ENCODE measurements around the gene TES. TPM values are rescaled to one million over a fixed set of nuclear protein-coding genes. Genes with fewer than 3 reads are reported as not detected.

Gene TES
- total RNA-seq, 1 experiment from 2014 or later, result 120 TPM

DNA sequence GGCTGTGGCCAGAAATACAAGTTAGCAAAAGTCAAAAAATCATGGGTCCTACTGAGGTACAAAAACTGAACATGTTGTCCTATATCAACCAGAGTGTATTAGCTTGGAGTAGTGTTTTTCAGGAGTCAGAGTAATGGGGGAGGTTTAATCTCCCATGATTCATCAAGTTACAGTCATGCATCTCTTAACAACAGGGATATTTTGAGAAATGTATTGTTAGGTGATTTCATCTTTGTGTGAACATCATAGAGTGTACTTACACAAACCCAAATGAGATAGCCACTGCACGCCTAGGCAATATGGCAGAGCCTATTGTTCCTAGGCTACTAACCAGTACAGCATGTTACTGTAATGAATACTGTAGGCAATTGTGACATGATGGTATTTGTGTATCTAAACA is 14.9 kb upstream of the TES start:
- TF ChIP-seq EZH2 (IDR thresholded peaks at IDR 0.05; ENCODE audit: low read length, unreplicated experiment) (no peak), EZH2phosphoT487 (IDR thresholded peaks at IDR 0.05; ENCODE audit: borderline replicate concordance, low read length) (no peak)
- TF ChIP-seq, protein P1, sequence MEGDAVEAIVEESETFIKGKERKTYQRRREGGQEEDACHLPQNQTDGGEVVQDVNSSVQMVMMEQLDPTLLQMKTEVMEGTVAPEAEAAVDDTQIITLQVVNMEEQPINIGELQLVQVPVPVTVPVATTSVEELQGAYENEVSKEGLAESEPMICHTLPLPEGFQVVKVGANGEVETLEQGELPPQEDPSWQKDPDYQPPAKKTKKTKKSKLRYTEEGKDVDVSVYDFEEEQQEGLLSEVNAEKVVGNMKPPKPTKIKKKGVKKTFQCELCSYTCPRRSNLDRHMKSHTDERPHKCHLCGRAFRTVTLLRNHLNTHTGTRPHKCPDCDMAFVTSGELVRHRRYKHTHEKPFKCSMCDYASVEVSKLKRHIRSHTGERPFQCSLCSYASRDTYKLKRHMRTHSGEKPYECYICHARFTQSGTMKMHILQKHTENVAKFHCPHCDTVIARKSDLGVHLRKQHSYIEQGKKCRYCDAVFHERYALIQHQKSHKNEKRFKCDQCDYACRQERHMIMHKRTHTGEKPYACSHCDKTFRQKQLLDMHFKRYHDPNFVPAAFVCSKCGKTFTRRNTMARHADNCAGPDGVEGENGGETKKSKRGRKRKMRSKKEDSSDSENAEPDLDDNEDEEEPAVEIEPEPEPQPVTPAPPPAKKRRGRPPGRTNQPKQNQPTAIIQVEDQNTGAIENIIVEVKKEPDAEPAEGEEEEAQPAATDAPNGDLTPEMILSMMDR (conservative IDR thresholded peaks at IDR 0.05; ENCODE audit: low read depth, low read length), result no peak
- H3K27ac ChIP-seq (ENCODE audit: low read length), result no peak overlapping the region
- H4K20me1 ChIP-seq (ENCODE audit: low read length), result no peaks in the 10 kb centered on the region
- no peak for ATAC-seq
- H3K9me2 ChIP-seq (replicated peaks; ENCODE audit: low read length), result no peaks in the 10 kb centered on the region
- H3K79me2 ChIP-seq (ENCODE audit: low read length), result no peaks in the 10 kb centered on the region
- H3K9ac ChIP-seq (ENCODE audit: low read length), result no peak overlapping the region
- H3F3A ChIP-seq (ENCODE audit: low read length, unreplicated experiment), result no peaks in the 10 kb centered on the region
- no peaks in the 10 kb centered on the region for H3K9me3 ChIP-seq (ENCODE audit: low read length)
- ChIA-PET POLR2A (ENCODE audit: unreplicated experiment) (no interaction called here), CTCF (interaction anchor here (0.6 to 1.0 kb wide), 2 partner anchors 15 to 47 kb away, joined by 3 read pairs; no protein-coding TSS in a partner anchor)
- H3K4me1 ChIP-seq (ENCODE audit: insufficient read depth, low read length), result no peaks in the 10 kb centered on the region
- no peak for DNase-seq
- no TSS peak for BruUV-seq (replicated peaks)
- no peaks in the 10 kb centered on the region for H3K36me3 ChIP-seq (ENCODE audit: low read depth, low read length)
- intact Hi-C loops (cut with micrococcal nuclease), result no loop called here
- H3K27me3 ChIP-seq (ENCODE audit: low read length), result no peaks in the 10 kb centered on the region
- no peak overlapping the region for H3K4me3 ChIP-seq (ENCODE audit: low read length)
- H2AFZ ChIP-seq (ENCODE audit: low read length), result no peak overlapping the region
- no peak overlapping the region for H3K4me2 ChIP-seq (ENCODE audit: low read length)

DNA sequence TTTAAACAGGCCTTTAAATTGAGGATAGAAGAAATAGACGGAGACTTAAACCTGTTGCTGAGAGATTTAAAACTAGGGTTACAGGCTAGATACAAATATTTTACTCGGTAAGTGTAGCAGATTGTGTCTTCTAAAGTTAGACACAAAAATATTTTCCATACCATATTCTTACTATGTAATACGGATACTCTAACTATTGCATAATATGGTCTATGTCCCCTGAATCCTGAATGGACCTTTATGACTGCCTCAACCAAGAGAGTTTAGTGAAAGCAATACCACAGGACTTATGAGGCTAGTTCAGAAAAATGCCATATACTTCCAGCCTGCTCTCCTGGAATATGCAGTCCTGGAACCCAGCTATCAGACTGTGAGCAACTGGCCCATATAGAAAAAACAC is 13.4 kb upstream of the TES start:
- Histone ChIP-seq H3K4me2 (ENCODE audit: low read length) (no peak overlapping the region), H3K9me3 (ENCODE audit: low read length) (no peaks in the 10 kb centered on the region), H3K79me2 (ENCODE audit: low read length) (no peaks in the 10 kb centered on the region), H3K36me3 (ENCODE audit: low read depth, low read length) (no peaks in the 10 kb centered on the region), H4K20me1 (ENCODE audit: low read length) (no peaks in the 10 kb centered on the region), H3K27ac (ENCODE audit: low read length) (no peak overlapping the region), H3K4me3 (ENCODE audit: low read length) (no peak overlapping the region), H3F3A (ENCODE audit: low read length, unreplicated experiment) (no peaks in the 10 kb centered on the region), H3K9me2 (replicated peaks; ENCODE audit: low read length) (no peaks in the 10 kb centered on the region), H3K27me3 (ENCODE audit: low read length) (no peaks in the 10 kb centered on the region), H3K9ac (ENCODE audit: low read length) (no peak overlapping the region), H2AFZ (ENCODE audit: low read length) (no peak overlapping the region), H3K4me1 (ENCODE audit: insufficient read depth, low read length) (no peaks in the 10 kb centered on the region)
- no peak for ATAC-seq
- CTCF ChIA-PET, result no interaction called here
- no TSS peak for BruUV-seq (replicated peaks)
- intact Hi-C loops (cut with micrococcal nuclease), result no loop called here
- DNase-seq, result no peak
- POLR2A ChIA-PET (ENCODE audit: unreplicated experiment), result interaction anchor here (0.6 kb wide), 1 partner anchor 20 kb away, joined by 3 read pairs; no protein-coding TSS in a partner anchor
- no peak for TF ChIP-seq EZH2phosphoT487 (IDR thresholded peaks at IDR 0.05; ENCODE audit: borderline replicate concordance, low read length)
- TF ChIP-seq, protein P1 (conservative IDR thresholded peaks at IDR 0.05; ENCODE audit: low read depth, low read length), result no peak
- TF ChIP-seq EZH2 (IDR thresholded peaks at IDR 0.05; ENCODE audit: low read length, unreplicated experiment), result no peak

DNA sequence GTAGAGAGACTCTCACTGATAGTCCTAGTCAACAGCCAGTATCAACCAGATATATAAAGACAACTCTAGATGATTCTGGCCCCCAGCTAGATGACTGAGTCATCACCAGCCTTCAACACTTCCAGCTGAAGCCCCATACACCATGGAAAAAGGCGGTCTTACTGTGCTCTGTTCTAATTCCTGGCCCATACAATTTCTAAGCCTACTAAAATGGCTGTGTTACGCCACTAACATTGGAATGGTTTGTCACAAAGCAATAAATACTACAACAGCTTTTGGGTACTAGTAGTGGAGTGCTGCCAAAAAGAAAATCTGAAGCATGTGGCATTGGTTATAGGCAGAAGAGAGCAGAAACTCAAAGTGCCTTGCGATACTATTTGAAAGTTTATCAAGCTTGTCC is 13.0 kb upstream of the TES start:
- no peaks in the 10 kb centered on the region for H3K4me1 ChIP-seq (ENCODE audit: insufficient read depth, low read length)
- no peak overlapping the region for H3K4me3 ChIP-seq (ENCODE audit: low read length)
- intact Hi-C loops (cut with micrococcal nuclease), result no loop called here
- no TSS peak for BruUV-seq (replicated peaks)
- H3K9me3 ChIP-seq (ENCODE audit: low read length), result no peaks in the 10 kb centered on the region
- H3K27me3 ChIP-seq (ENCODE audit: low read length), result no peaks in the 10 kb centered on the region
- H4K20me1 ChIP-seq (ENCODE audit: low read length), result no peaks in the 10 kb centered on the region
- no peaks in the 10 kb centered on the region for H3F3A ChIP-seq (ENCODE audit: low read length, unreplicated experiment)
- ChIA-PET POLR2A (ENCODE audit: unreplicated experiment) (interaction anchor here (0.6 kb wide), 1 partner anchor 20 kb away, joined by 3 read pairs; no protein-coding TSS in a partner anchor), CTCF (no interaction called here)
- H2AFZ ChIP-seq (ENCODE audit: low read length), result no peak overlapping the region
- TF ChIP-seq EZH2 (IDR thresholded peaks at IDR 0.05; ENCODE audit: low read length, unreplicated experiment) (no peak), EZH2phosphoT487 (IDR thresholded peaks at IDR 0.05; ENCODE audit: borderline replicate concordance, low read length) (no peak)
- TF ChIP-seq, protein P1 (conservative IDR thresholded peaks at IDR 0.05; ENCODE audit: low read depth, low read length), result no peak
- ATAC-seq (no peak), DNase-seq (no peak)
- no peaks in the 10 kb centered on the region for H3K9me2 ChIP-seq (replicated peaks; ENCODE audit: low read length)
- no peak overlapping the region for H3K9ac ChIP-seq (ENCODE audit: low read length)
- H3K27ac ChIP-seq (ENCODE audit: low read length), result no peak overlapping the region
- H3K4me2 ChIP-seq (ENCODE audit: low read length), result no peak overlapping the region
- H3K36me3 ChIP-seq (ENCODE audit: low read depth, low read length), result no peaks in the 10 kb centered on the region
- no peaks in the 10 kb centered on the region for H3K79me2 ChIP-seq (ENCODE audit: low read length)
